Activated naive CD8-positive, alpha-beta T cell treated with anti-CD3 and anti-CD28 coated beads, Interleukin-2, amount 50 U/mL, for 24 hours (primary cell): ENCODE results near the gene TRAFD1.
"Not testable (repeated sequence)": the region's sequence is repeated elsewhere in the genome, so short reads cannot be mapped to it uniquely, and the experiment has no call there.

ENCODE experiments used
- ATAC-seq: fragments of 150-1000 bp; cut with Tn5 transposase; one replicate; pipeline ENCODE4 v1.10.0; 2021
- DNase-seq: peaks from one replicate; pipeline ENCODE4 v3.0.0; 2021
- H3K27ac Mint-ChIP-seq: one replicate; pipeline ENCODE4 v1.8.0; 2021; ENCODE audit warnings: mild to moderate bottlenecking, mixed read lengths
- H3K27me3 Mint-ChIP-seq: one replicate; pipeline ENCODE4 v1.8.0; 2021; ENCODE audit warnings: mixed read lengths
- H3K36me3 Mint-ChIP-seq: one replicate; pipeline ENCODE4 v1.8.0; 2021; ENCODE audit warnings: low read depth, mixed read lengths
- H3K4me1 Mint-ChIP-seq: one replicate; pipeline ENCODE4 v1.8.0; 2021; ENCODE audit warnings: mixed read lengths
- H3K4me3 Mint-ChIP-seq: one replicate; pipeline ENCODE4 v1.8.0; 2021; ENCODE audit warnings: mild to moderate bottlenecking, moderate library complexity, mixed read lengths
- H3K9me3 Mint-ChIP-seq: one replicate; pipeline ENCODE4 v1.8.0; 2021; ENCODE audit warnings: mixed read lengths

TRAFD1 gene, protein sequence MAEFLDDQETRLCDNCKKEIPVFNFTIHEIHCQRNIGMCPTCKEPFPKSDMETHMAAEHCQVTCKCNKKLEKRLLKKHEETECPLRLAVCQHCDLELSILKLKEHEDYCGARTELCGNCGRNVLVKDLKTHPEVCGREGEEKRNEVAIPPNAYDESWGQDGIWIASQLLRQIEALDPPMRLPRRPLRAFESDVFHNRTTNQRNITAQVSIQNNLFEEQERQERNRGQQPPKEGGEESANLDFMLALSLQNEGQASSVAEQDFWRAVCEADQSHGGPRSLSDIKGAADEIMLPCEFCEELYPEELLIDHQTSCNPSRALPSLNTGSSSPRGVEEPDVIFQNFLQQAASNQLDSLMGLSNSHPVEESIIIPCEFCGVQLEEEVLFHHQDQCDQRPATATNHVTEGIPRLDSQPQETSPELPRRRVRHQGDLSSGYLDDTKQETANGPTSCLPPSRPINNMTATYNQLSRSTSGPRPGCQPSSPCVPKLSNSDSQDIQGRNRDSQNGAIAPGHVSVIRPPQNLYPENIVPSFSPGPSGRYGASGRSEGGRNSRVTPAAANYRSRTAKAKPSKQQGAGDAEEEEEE

DNA sequence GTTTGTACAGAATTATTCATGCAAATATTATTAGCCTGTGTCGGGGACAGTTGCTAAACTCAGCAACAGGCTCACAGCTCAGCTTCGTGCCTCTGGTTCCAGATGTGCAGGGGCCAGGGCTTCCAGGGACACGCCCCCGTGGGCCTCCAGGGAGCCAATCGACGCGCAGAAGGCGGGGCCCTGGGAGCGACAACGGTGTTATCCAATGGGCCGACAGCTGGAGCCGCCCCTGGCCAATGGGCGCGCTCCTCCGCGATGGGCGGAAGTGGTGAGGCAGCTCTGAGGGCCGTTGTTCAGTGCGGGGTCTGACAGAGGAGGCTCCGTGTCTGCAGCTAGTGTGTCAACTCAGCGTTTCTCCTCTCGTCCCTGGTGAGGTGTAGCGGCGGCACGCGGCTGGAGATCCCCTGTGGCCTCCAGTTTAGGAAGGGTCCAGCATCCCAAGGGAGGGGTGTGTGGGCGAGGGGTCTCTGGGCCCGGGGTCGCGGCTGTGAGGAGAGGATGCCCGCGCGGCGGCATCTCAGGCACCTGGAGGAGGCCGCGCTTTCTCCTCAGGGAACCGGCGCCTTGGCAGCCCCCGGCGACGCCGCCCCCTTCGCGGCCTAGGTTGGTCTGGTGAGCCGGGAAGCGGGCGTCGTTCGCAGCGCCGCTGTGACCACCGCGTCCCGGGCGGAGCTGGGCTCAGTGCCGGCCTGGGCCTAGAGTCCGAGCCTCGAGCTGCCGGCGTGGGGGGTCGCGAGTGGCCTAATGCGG lies at the start of gene TRAFD1:
TRAFD1 (plus strand) TSS at position 311 of the 750 bp plus-strand sequence. CDS start 4,963 bp downstream, outside the sequence.
- H3K36me3 Mint-ChIP-seq: peaks cover 2% of the 10 kb centered on the region
- ATAC-seq: peak; percentile 100

GRCh38 chr12:112087055-112087850 lies 38.1 kb upstream of the TRAFD1 start:
- DNase-seq: no peak
- Mint-ChIP-seq H3K27me3 (no peaks in the 10 kb centered on the region), H3K9me3 (no peaks in the 10 kb centered on the region), H3K4me1 (peaks cover 22% of the 10 kb centered on the region), H3K36me3 (peaks cover 52% of the 10 kb centered on the region), H3K27ac (no peak overlapping the region), H3K4me3 (no peak overlapping the region)
- ATAC-seq: no peak

More for the DNA sequence above, at the start of gene TRAFD1:
- Mint-ChIP-seq H3K4me1 (peaks cover 44% of the 10 kb centered on the region), H3K9me3 (no peaks in the 10 kb centered on the region), H3K4me3 (peak within 1 kb of the TSS; percentile 85), H3K27me3 (no peaks in the 10 kb centered on the region), H3K27ac (peak within 1 kb of the TSS; percentile 87)
- DNase-seq: peak; percentile 99

GRCh38 chr12:112087851-112088250 lies 37.5 kb upstream of the TRAFD1 start:
- DNase-seq (no peak), ATAC-seq (no peak)
- H3K36me3 Mint-ChIP-seq: peaks cover 50% of the 10 kb centered on the region
- peaks cover 20% of the 10 kb centered on the region for H3K4me1 Mint-ChIP-seq
- H3K9me3 Mint-ChIP-seq: no peaks in the 10 kb centered on the region
- no peaks in the 10 kb centered on the region for H3K27me3 Mint-ChIP-seq
- H3K27ac Mint-ChIP-seq: no peak overlapping the region
- no peak overlapping the region for H3K4me3 Mint-ChIP-seq

GRCh38 chr12:112091563-112091962 lies 33.8 kb upstream of the TRAFD1 start:
- H3K27me3 Mint-ChIP-seq: no peaks in the 10 kb centered on the region
- no peak for DNase-seq
- H3K4me1 Mint-ChIP-seq: peaks cover 19% of the 10 kb centered on the region
- H3K36me3 Mint-ChIP-seq: peaks cover 56% of the 10 kb centered on the region
- ATAC-seq: no peak
- H3K27ac Mint-ChIP-seq: no peak overlapping the region
- H3K4me3 Mint-ChIP-seq: no peak overlapping the region
- H3K9me3 Mint-ChIP-seq: no peaks in the 10 kb centered on the region

GRCh38 chr12:112096070-112096469 lies 29.3 kb upstream of the TRAFD1 start:
- peaks cover 62% of the 10 kb centered on the region for H3K36me3 Mint-ChIP-seq
- ATAC-seq: peak; percentile 42

GRCh38 chr12:112096667-112097066 lies 28.7 kb upstream of the TRAFD1 start:
- ATAC-seq (peak; percentile 98), DNase-seq (no peak)
- H3K27ac Mint-ChIP-seq: peak overlapping the region; percentile 89
- peak overlapping the region; percentile 24 for H3K4me3 Mint-ChIP-seq
- peaks cover 58% of the 10 kb centered on the region for H3K36me3 Mint-ChIP-seq
- H3K27me3 Mint-ChIP-seq: no peaks in the 10 kb centered on the region
- no peaks in the 10 kb centered on the region for H3K9me3 Mint-ChIP-seq
- H3K4me1 Mint-ChIP-seq: peaks cover 49% of the 10 kb centered on the region

More at GRCh38 chr12:112096070-112096469, 29.3 kb upstream of the TRAFD1 start:
- peak overlapping the region; percentile 48 for H3K4me3 Mint-ChIP-seq
- DNase-seq: no peak
- no peaks in the 10 kb centered on the region for H3K9me3 Mint-ChIP-seq
- H3K27me3 Mint-ChIP-seq: no peaks in the 10 kb centered on the region
- H3K4me1 Mint-ChIP-seq: peaks cover 47% of the 10 kb centered on the region
- peak overlapping the region; percentile 89 for H3K27ac Mint-ChIP-seq

GRCh38 chr12:112097641-112098040 lies 27.7 kb upstream of the TRAFD1 start:
- Mint-ChIP-seq H3K36me3 (peaks cover 54% of the 10 kb centered on the region), H3K27ac (peak overlapping the region; percentile 62), H3K9me3 (no peaks in the 10 kb centered on the region)

GRCh38 chr12:112100500-112100899 lies 24.9 kb upstream of the TRAFD1 start:
- not testable (repeated sequence) for DNase-seq, ATAC-seq, H3K4me3 Mint-ChIP-seq, H3K9me3 Mint-ChIP-seq, H3K27me3 Mint-ChIP-seq
- peaks cover 56% of the 10 kb centered on the region for H3K4me1 Mint-ChIP-seq
- peak overlapping the region; percentile 56 for H3K27ac Mint-ChIP-seq
- H3K36me3 Mint-ChIP-seq: peaks cover 59% of the 10 kb centered on the region

More at GRCh38 chr12:112097641-112098040, 27.7 kb upstream of the TRAFD1 start:
- Mint-ChIP-seq H3K27me3 (no peaks in the 10 kb centered on the region), H3K4me3 (no peak overlapping the region), H3K4me1 (peaks cover 49% of the 10 kb centered on the region)
- no peak for DNase-seq
- ATAC-seq: no peak

DNA sequence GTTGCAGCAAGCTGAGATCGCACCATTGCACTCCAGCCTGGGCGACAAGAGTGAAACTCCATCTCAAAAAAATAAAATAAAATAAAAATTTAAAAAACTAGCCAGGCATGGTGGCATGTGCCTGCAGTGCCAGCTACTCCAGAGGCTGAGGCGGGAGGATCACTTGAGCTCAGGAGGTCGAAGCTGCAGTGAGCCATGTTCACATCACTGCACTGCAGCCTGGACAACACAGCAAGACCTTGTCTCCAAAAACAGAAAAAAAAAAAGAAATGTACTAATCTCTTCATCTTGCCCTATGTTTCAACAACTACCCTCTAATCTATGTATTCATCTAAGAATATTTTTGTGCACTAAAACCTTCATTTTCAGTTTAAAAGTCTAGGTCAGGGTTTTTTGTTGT lies 23.2 kb upstream of the TRAFD1 start:
- no peak overlapping the region for H3K27ac Mint-ChIP-seq
- peaks cover 56% of the 10 kb centered on the region for H3K4me1 Mint-ChIP-seq
- ATAC-seq (no peak), DNase-seq (no peak)
- no peaks in the 10 kb centered on the region for H3K27me3 Mint-ChIP-seq
- H3K9me3 Mint-ChIP-seq: no peaks in the 10 kb centered on the region
- no peak overlapping the region for H3K4me3 Mint-ChIP-seq
- H3K36me3 Mint-ChIP-seq: peaks cover 57% of the 10 kb centered on the region

DNA sequence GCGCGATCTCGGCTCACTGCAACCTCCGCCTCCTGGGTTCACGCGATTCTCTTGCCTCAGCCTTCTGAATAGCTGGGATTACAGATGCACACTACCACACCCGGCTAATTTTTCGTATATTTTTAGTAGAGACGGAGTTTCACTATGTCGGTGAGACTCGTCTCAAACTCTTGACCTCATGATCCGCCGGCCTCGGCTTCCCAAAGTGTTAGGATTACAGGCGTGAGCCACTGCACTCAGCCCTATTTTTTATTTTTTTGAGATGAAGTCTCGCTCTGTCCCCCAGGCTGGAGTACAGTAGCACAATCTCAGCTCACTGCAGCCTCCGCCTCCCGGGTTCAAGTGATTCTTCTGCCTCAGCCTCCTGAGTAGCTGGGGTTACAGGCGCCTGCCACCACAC lies 22.6 kb upstream of the TRAFD1 start:
- H3K27me3 Mint-ChIP-seq, DNase-seq, H3K27ac Mint-ChIP-seq, H3K9me3 Mint-ChIP-seq, ATAC-seq, H3K4me3 Mint-ChIP-seq: not testable (repeated sequence)
- Mint-ChIP-seq H3K4me1 (peaks cover 56% of the 10 kb centered on the region), H3K36me3 (peaks cover 59% of the 10 kb centered on the region)

DNA sequence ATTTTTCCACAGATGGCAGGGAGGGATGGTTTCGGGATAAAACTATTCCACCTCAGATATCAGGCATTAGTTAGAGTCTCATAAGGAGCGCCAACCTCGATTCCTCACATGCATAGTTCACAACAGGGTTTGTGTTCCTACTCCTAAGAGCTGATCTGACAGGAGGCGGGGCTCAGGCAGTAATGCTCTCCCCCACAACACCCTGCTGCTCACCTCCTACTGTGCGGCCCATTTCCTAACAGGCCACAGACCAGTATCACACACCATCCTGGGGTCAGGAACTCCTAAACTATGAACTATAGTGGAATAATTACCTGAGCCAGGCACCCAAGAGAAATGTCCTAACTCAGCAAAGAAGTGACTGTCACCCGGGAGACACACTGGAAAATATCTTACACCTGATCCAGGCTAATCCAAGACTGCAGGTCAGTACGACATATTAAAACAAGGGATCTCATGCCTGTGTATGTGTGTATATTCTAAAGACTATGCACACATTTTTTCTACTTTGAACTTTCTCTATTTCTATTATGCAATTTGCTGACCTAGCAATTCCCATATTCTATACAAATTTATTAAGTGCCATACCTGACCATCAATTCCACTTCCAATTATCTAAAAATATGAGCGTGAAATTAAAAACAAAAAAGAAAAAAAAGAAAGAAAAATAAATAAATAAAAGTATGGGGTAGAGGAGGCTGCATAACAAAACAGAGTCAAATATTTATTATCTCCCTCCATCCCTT lies 21.4 kb upstream of the TRAFD1 start:
- no peak overlapping the region for H3K4me3 Mint-ChIP-seq

GRCh38 chr12:112105891-112106290 lies 19.5 kb upstream of the TRAFD1 start:
- H3K4me1 Mint-ChIP-seq: peaks cover 51% of the 10 kb centered on the region
- no peaks in the 10 kb centered on the region for H3K27me3 Mint-ChIP-seq
- peaks cover 42% of the 10 kb centered on the region for H3K36me3 Mint-ChIP-seq
- peak overlapping the region; percentile 93 for H3K4me3 Mint-ChIP-seq
- no peak for DNase-seq
- H3K9me3 Mint-ChIP-seq: no peaks in the 10 kb centered on the region
- peak overlapping the region; percentile 57 for H3K27ac Mint-ChIP-seq
- no peak for ATAC-seq

More for the DNA sequence above, 21.4 kb upstream of the TRAFD1 start:
- H3K36me3 Mint-ChIP-seq: peaks cover 54% of the 10 kb centered on the region
- DNase-seq (no peak), ATAC-seq (no peak)
- H3K27me3 Mint-ChIP-seq: no peaks in the 10 kb centered on the region
- H3K27ac Mint-ChIP-seq: no peak overlapping the region
- peaks cover 45% of the 10 kb centered on the region for H3K4me1 Mint-ChIP-seq
- H3K9me3 Mint-ChIP-seq: no peaks in the 10 kb centered on the region
